PC-9 (cell line): ENCODE measurements around the gene VASP. TPM values are rescaled to one million over a fixed set of nuclear protein-coding genes. Genes with fewer than 3 reads are reported as not detected.

ENCODE experiments used
- BruUV-seq: library from RNA; stranded (reverse); fragments of 400-500 nt; replicated peaks from 2 replicates; lab custom pipeline; 2021; lab: Mats Ljungman, UMichigan
- CTCF ChIA-PET: fragments of 300-600 bp; sonication (Branson Sonifier 250); formaldehyde crosslinking; loops from one replicate; lab custom pipeline; 2022; ENCODE audit warnings: antibody characterized with exemption; lab: Charles Lee
- POLR2A ChIA-PET: fragments of 300-600 bp; sonication (Branson Sonifier 250); formaldehyde crosslinking; loops from one replicate; lab custom pipeline; 2022; ENCODE audit warnings: antibody characterized with exemption; ENCODE audit not compliant: unreplicated experiment; lab: Charles Lee
- DNase-seq, 2 experiments: peaks; one replicate each; pipeline versions ENCODE4 v3.0.0 to v3.0.0-alpha.2; 2015 to 2022; ENCODE audit warnings: mixed read lengths in 1 of 2
- H2AFZ ChIP-seq: fragments of 200-600 bp; sonication (generic); 2 replicates; pipeline ENCODE4 v1.8.1; 2017; ENCODE audit warnings: antibody characterized with exemption
- H3F3A ChIP-seq: fragments of 200-600 bp; sonication (generic); 2 replicates; pipeline ENCODE4 v1.8.1; 2017; ENCODE audit warnings: antibody characterized with exemption, mild to moderate bottlenecking, low read depth; ENCODE audit not compliant: insufficient read depth
- H3K27ac ChIP-seq: fragments of 200-600 bp; sonication (generic); 2 replicates; pipeline ENCODE4 v1.6.1; 2016; ENCODE audit warnings: mixed run types
- H3K27me3 ChIP-seq: fragments of 200-600 bp; sonication (generic); 2 replicates; pipeline ENCODE4 v1.6.1; 2016; ENCODE audit warnings: low read depth, mixed run types; ENCODE audit not compliant: insufficient read depth
- H3K36me3 ChIP-seq: fragments of 200-600 bp; sonication (generic); 2 replicates; pipeline ENCODE4 v1.6.1; 2016; ENCODE audit warnings: low read depth, mixed run types
- H3K4me1 ChIP-seq: fragments of 200-600 bp; sonication (generic); replicated peaks from 2 replicates; pipeline ENCODE4 v1.6.1; 2016; ENCODE audit warnings: mixed run types; ENCODE audit not compliant: insufficient read depth
- H3K4me2 ChIP-seq: fragments of 200-600 bp; sonication (generic); 2 replicates; pipeline ENCODE4 v1.6.1; 2017; ENCODE audit warnings: mixed run types
- H3K4me3 ChIP-seq: fragments of 200-600 bp; sonication (generic); 2 replicates; pipeline ENCODE4 v1.6.1; 2016; ENCODE audit warnings: mixed run types
- H3K79me2 ChIP-seq: fragments of 200-600 bp; sonication (generic); 2 replicates; pipeline ENCODE4 v1.6.1; 2017; ENCODE audit warnings: low read depth, mixed run types
- H3K9me2 ChIP-seq: fragments of 200-600 bp; sonication (generic); 2 replicates; pipeline ENCODE4 v1.8.1; 2017; ENCODE audit warnings: mild to moderate bottlenecking; ENCODE audit not compliant: insufficient read depth
- H3K9me3 ChIP-seq: fragments of 200-600 bp; sonication (generic); 2 replicates; pipeline ENCODE4 v1.8.1; 2016; ENCODE audit warnings: low read depth; ENCODE audit not compliant: insufficient read depth
- H4K20me1 ChIP-seq: fragments of 200-600 bp; sonication (generic); 2 replicates; pipeline ENCODE4 v1.8.1; 2017; ENCODE audit not compliant: insufficient read depth
- EZH2 ChIP-seq: fragments of 200-600 bp; sonication (generic); IDR thresholded peaks from 2 replicates; pipeline ENCODE4 v1.8.0; 2017; ENCODE audit warnings: antibody characterized with exemption, low read depth
- intact Hi-C: fragments of 100-400 bp; cut with micrococcal nuclease; formaldehyde crosslinking; loops from one replicate; pipeline ENCODE4 v1.10.0; 2022; ENCODE audit not compliant: unreplicated experiment
- total RNA-seq: library from RNA; stranded (reverse); gene quantifications from 2 replicates; pipeline ENCODE4 v1.2.3, GENCODE V29; 2021
- TF ChIP-seq, protein P1 (sequence below): fragments of 200-600 bp; sonication (generic); conservative IDR thresholded peaks from 2 replicates; pipeline ENCODE4 v1.6.1; 2017; ENCODE audit warnings: mixed run types, antibody characterized with exemption, mild to moderate bottlenecking, moderate library complexity

VASP gene
- total RNA-seq, 1 experiment from 2014 or later: 123 TPM

DNA sequence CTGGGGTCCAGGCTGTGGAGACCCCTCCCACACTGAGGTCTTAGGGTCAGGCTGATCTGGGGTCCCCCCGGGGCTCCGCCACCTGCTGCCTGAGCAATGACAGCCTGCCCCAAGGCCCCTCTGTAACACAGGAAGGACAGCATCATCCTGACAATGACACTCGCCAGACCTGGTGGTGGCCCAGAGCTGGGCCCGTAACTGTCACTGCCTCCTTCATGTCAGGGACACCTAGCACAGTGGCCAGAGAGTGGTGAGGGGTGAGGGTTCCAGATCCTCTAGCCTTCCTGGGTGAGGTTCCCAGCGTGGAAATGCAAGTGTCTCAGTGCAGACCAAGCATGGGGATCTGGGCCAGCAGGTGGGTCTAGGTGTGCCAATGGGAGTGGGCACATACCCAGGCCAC is 49.6 kb downstream of the VASP start:
- Histone ChIP-seq H4K20me1 (0 out of 2 replicates have a peak, but pooled peaks cover 3% of the 10 kb centered on the region), H3K9me2 (no peaks in the 10 kb centered on the region), H3K27me3 (no peaks in the 10 kb centered on the region), H3K4me3 (no peak overlapping the region), H3K79me2 (0 out of 2 replicates have a peak, but pooled peaks cover 6% of the 10 kb centered on the region), H3K9me3 (no peaks in the 10 kb centered on the region), H3F3A (peaks cover 8% of the 10 kb centered on the region), H3K4me1 (no peaks in the 10 kb centered on the region), H2AFZ (no peak overlapping the region), H3K4me2 (no peak overlapping the region), H3K36me3 (no peaks in the 10 kb centered on the region), H3K27ac (no peak overlapping the region)
- TF ChIP-seq EZH2: no peak
- TF ChIP-seq, protein P1, sequence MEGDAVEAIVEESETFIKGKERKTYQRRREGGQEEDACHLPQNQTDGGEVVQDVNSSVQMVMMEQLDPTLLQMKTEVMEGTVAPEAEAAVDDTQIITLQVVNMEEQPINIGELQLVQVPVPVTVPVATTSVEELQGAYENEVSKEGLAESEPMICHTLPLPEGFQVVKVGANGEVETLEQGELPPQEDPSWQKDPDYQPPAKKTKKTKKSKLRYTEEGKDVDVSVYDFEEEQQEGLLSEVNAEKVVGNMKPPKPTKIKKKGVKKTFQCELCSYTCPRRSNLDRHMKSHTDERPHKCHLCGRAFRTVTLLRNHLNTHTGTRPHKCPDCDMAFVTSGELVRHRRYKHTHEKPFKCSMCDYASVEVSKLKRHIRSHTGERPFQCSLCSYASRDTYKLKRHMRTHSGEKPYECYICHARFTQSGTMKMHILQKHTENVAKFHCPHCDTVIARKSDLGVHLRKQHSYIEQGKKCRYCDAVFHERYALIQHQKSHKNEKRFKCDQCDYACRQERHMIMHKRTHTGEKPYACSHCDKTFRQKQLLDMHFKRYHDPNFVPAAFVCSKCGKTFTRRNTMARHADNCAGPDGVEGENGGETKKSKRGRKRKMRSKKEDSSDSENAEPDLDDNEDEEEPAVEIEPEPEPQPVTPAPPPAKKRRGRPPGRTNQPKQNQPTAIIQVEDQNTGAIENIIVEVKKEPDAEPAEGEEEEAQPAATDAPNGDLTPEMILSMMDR: no peak
- POLR2A ChIA-PET: no interaction called here
- no TSS peak for BruUV-seq
- CTCF ChIA-PET: no interaction called here
- intact Hi-C loops: no loop called here
- DNase-seq: no peak

DNA sequence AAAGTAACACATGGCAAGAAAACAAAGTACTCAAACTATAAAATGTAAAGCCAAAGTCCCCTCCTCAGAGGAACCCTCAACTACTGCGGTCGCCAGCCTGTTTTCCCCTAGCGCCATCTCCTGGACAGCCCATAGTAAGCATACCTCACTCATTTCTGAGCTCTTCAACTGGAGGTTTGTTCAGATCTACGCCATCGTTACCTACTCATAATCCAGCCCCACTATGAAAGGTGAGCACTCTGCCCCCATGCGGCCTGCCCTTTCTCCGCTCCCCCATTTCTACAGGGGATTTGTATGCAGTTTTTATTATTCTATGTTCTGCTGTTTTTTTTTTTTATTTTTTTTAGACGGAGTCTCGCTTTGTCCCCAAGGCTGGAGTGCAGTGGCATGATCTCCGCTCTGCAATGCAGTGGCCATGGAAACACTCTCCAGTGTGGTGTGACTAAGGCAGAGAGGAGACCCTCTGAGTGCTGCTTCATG is 51.2 kb downstream of the VASP start:
- Histone ChIP-seq H3K27ac (no peak overlapping the region), H3K4me2 (no peak overlapping the region), H3K36me3 (no peaks in the 10 kb centered on the region), H3K79me2 (0 out of 2 replicates have a peak, but pooled peaks cover 8% of the 10 kb centered on the region), H2AFZ (no peak overlapping the region), H3K4me1 (peaks cover 14% of the 10 kb centered on the region), H4K20me1 (0 out of 2 replicates have a peak, but pooled peaks cover 3% of the 10 kb centered on the region), H3K9me3 (no peaks in the 10 kb centered on the region), H3K9me2 (no peaks in the 10 kb centered on the region), H3F3A (peaks cover 23% of the 10 kb centered on the region), H3K4me3 (no peak overlapping the region), H3K27me3 (no peaks in the 10 kb centered on the region)
- intact Hi-C loops: no loop called here
- DNase-seq: peak in 1 of 2 experiments; percentile 38
- ChIA-PET CTCF (interaction anchor here (0.5 to 1.5 kb wide), 13 partner anchors 8 to 987 kb away, joined by 3 to 7 read pairs (median 4); partner anchors contain the start of gene DMPK), POLR2A (interaction anchor here (0.7 kb wide), 1 partner anchor 119 kb away, joined by 5 read pairs; no protein-coding TSS in a partner anchor)
- no TSS peak for BruUV-seq
- TF ChIP-seq, protein P1: peak; percentile 76
- no peak for TF ChIP-seq EZH2

DNA sequence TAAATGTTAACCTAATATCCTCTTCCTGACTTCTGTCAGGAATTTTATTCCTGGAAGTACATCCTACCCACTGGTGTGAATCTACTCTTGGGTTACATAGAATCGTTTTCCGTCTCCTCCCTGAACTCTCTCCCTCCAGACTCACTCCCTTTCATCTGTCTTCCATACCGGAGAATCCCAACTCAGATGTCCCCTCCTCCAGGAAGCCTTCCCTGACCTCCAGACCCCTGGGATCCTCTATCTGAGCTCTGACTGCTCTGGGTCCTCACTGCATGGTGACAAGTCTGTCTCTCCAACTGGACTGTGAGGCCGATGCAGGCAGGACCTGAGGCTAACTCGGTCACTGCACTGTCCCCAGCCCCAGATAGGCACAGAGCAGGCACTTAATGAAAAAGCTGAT is 52.8 kb downstream of the VASP start:
- CTCF ChIA-PET: no interaction called here
- no TSS peak for BruUV-seq
- 0 out of 2 replicates have a peak, but pooled peaks cover under 1% of the 10 kb centered on the region for H4K20me1 ChIP-seq
- H3F3A ChIP-seq: peaks cover 31% of the 10 kb centered on the region
- no peak overlapping the region for H2AFZ ChIP-seq
- peaks cover 17% of the 10 kb centered on the region for H3K4me1 ChIP-seq
- no peaks in the 10 kb centered on the region for H3K27me3 ChIP-seq
- H3K9me2 ChIP-seq: no peaks in the 10 kb centered on the region
- DNase-seq: no peak
- H3K36me3 ChIP-seq: no peaks in the 10 kb centered on the region
- intact Hi-C loops: no loop called here
- TF ChIP-seq, protein P1: no peak
- TF ChIP-seq EZH2: no peak
- peaks cover 17% of the 10 kb centered on the region for H3K79me2 ChIP-seq
- H3K27ac ChIP-seq: no peak overlapping the region
- POLR2A ChIA-PET: no interaction called here
- H3K9me3 ChIP-seq: no peaks in the 10 kb centered on the region
- no peak overlapping the region for H3K4me2 ChIP-seq
- no peak overlapping the region for H3K4me3 ChIP-seq
